Measurements from ENCODE around the gene EMSY. TPM values are rescaled to one million over a fixed set of nuclear protein-coding genes. Genes with fewer than 3 reads are reported as not detected.

EMSY gene
- total RNA-seq, 1 experiment from 2014 or later: 52.4 TPM

- DNase-seq (ENCODE audit: low spot score): no peak
- Histone ChIP-seq H3K9me3 (ENCODE audit: low read depth, low read length, poor library complexity, severe bottlenecking) (no peaks in the 10 kb centered on the region), H3K27ac (ENCODE audit: low read depth, low read length, poor library complexity, severe bottlenecking) (no peak overlapping the region), H3K27me3 (replicated peaks; ENCODE audit: insufficient read depth, low read depth, low read length, poor library complexity) (no peaks in the 10 kb centered on the region), H3K4me3 (ENCODE audit: low read depth, low read length, poor library complexity, severe bottlenecking) (no peak overlapping the region), H3K4me1 (ENCODE audit: insufficient read depth, low read length, poor library complexity, severe bottlenecking) (peaks cover 24% of the 10 kb centered on the region), H3K36me3 (ENCODE audit: insufficient read depth, low read length, poor library complexity, severe bottlenecking) (peaks cover 20% of the 10 kb centered on the region)
- POLR2A ChIA-PET (ENCODE audit: low non-redundant PET): no interaction called here
- BruUV-seq (replicated peaks): no TSS peak
- CTCF ChIA-PET: no interaction called here
- TF ChIP-seq CTCF (conservative IDR thresholded peaks at IDR 0.05; ENCODE audit: low read depth, low read length): no peak
- TF ChIP-seq EZH2 (IDR thresholded peaks at IDR 0.05; ENCODE audit: borderline replicate concordance, low read depth, low read length, poor library complexity, severe bottlenecking): no peak
- intact Hi-C loops (cut with micrococcal nuclease; ENCODE audit: unreplicated experiment): no loop called here
Measured at GRCh38 chr11:76515494-76515893, 70.7 kb downstream of the EMSY start.

GRCh38 chr11:76523147-76523546, 78.3 kb downstream of the EMSY start:
- Histone ChIP-seq H3K4me1 (ENCODE audit: insufficient read depth, low read length, poor library complexity, severe bottlenecking) (no peaks in the 10 kb centered on the region), H3K27ac (ENCODE audit: low read depth, low read length, poor library complexity, severe bottlenecking) (no peak overlapping the region), H3K9me3 (ENCODE audit: low read depth, low read length, poor library complexity, severe bottlenecking) (no peaks in the 10 kb centered on the region), H3K27me3 (replicated peaks; ENCODE audit: insufficient read depth, low read depth, low read length, poor library complexity) (no peaks in the 10 kb centered on the region), H3K4me3 (ENCODE audit: low read depth, low read length, poor library complexity, severe bottlenecking) (no peak overlapping the region), H3K36me3 (ENCODE audit: insufficient read depth, low read length, poor library complexity, severe bottlenecking) (peaks cover 15% of the 10 kb centered on the region)
- no peak for TF ChIP-seq CTCF (conservative IDR thresholded peaks at IDR 0.05; ENCODE audit: low read depth, low read length)
- no peak for TF ChIP-seq EZH2 (IDR thresholded peaks at IDR 0.05; ENCODE audit: borderline replicate concordance, low read depth, low read length, poor library complexity, severe bottlenecking)
- CTCF ChIA-PET: no interaction called here
- POLR2A ChIA-PET (ENCODE audit: low non-redundant PET): no interaction called here
- intact Hi-C loops (cut with micrococcal nuclease; ENCODE audit: unreplicated experiment): no loop called here
- BruUV-seq (replicated peaks): no TSS peak
- DNase-seq (ENCODE audit: low spot score): no peak

GRCh38 chr11:76523786-76524436, 79.1 kb downstream of the EMSY start:
- intact Hi-C loops (cut with micrococcal nuclease; ENCODE audit: unreplicated experiment): no loop called here
- BruUV-seq (replicated peaks): no TSS peak
- no peak for DNase-seq (ENCODE audit: low spot score)

More at GRCh38 chr11:76523786-76524436, 79.1 kb downstream of the EMSY start:
- CTCF ChIA-PET: interaction anchor here (0.6 kb wide), 1 partner anchor 95 kb away, joined by 3 read pairs; no protein-coding TSS in a partner anchor
- TF ChIP-seq CTCF (conservative IDR thresholded peaks at IDR 0.05; ENCODE audit: low read depth, low read length) (no peak), EZH2 (IDR thresholded peaks at IDR 0.05; ENCODE audit: borderline replicate concordance, low read depth, low read length, poor library complexity, severe bottlenecking) (no peak)
- H3K27me3 ChIP-seq (replicated peaks; ENCODE audit: insufficient read depth, low read depth, low read length, poor library complexity): no peaks in the 10 kb centered on the region
- H3K4me1 ChIP-seq (ENCODE audit: insufficient read depth, low read length, poor library complexity, severe bottlenecking): no peaks in the 10 kb centered on the region
- H3K4me3 ChIP-seq (ENCODE audit: low read depth, low read length, poor library complexity, severe bottlenecking): no peak overlapping the region
- POLR2A ChIA-PET (ENCODE audit: low non-redundant PET): no interaction called here
- H3K36me3 ChIP-seq (ENCODE audit: insufficient read depth, low read length, poor library complexity, severe bottlenecking): peaks cover 21% of the 10 kb centered on the region
- no peak overlapping the region for H3K27ac ChIP-seq (ENCODE audit: low read depth, low read length, poor library complexity, severe bottlenecking)
- H3K9me3 ChIP-seq (ENCODE audit: low read depth, low read length, poor library complexity, severe bottlenecking): no peaks in the 10 kb centered on the region
